ENCODE measurements around the gene DIPK1B.

GRCh38 chr9:136740971-136741882 is 28.9 kb downstream of the DIPK1B start:
- TF ChIP-seq JUNB (IDR thresholded peaks at IDR 0.05; ENCODE audit: unreplicated experiment), result no peak
- no peak for TF ChIP-seq CTCF (conservative IDR thresholded peaks at IDR 0.05; ENCODE audit: low read depth in 2 of 2)

All from GM23338 (cell line).